ENCODE data around the gene CCNYL1.
"Not testable (repeated sequence)": the region's sequence is repeated elsewhere in the genome, so short reads cannot be mapped to it uniquely, and the experiment has no call there.

Gene CCNYL1

DNA sequence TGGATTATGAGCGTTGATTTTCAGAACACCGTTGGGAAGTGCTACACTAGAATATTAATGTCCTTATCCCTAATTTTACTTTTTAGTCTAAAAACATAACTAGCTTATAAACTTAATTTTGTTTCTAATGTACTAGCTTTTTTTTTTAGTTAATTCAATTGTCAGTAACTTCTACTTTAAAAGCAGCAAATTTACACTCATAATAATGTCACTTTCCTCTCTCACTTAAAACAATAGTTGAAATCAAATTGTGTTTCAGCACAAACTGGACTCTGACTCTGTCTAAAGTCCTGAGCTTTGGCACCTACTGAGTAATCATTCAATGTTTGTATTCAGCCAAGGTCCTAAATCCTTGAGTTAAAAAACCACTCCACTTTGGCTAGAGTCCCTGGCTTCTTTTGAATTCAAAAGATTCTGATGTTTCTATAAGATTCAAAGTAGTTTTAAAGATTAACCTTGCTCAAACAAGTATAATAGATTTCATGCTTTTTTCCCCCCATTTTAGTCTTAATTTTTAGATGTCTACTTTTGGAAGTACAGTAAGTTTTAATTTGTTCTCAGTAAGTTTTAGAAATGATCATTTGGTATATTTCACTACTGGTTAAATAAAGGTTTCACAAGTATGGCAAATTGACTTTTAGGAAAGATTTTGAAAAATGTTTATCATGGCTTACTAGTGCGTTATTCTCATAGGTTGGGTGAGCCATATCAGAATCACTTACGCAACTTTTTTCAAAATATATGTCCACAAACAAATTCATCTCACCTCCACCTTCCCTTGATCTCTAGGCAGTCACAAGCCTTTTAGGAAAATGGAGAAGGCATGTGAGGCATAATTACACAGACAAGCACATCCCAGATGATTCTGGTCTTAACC, 23.4 kb downstream of the CCNYL1 start:
- no peak for DNase-seq (ENCODE audit: low read depth)

DNA sequence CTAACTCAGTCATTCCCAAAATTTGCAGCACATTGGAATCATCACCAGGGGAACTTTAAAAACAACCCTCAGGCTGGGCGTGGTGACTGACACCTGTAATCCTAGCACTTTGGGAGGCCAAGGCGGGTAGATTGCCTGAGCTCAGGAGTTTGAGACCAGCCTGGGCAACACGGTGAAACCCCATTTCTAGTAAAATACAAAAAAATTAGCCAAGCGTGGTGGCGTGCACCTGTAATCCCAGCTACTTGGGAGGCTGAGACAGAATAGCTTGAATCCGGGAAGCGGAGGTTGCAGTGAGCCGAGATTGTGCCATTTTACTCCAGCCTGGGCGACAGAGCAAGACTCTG, 24.0 kb downstream of the CCNYL1 start:
- not testable (repeated sequence) for DNase-seq (ENCODE audit: low read depth)

DNA sequence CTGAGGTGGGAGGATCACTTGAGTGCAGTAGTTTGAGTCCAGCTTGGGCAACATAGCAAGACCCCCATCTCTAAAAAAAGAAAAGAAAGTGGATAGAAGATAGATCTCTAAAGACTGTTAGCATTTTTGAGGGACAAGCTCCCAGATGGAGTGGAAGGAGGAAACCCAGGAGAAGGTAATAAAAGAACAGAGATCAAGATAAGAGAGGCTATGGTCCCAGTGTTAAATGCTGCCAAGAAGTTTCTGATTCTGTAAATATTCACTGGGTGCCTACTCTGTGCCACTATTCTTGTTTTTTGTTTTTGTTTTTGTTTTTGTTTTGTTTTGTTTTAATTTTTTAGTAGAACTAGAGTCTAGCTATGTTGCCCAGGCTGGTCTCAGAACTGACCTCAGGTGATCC, 32.1 kb downstream of the CCNYL1 start:
- no peak for DNase-seq (ENCODE audit: low read depth)

DNA sequence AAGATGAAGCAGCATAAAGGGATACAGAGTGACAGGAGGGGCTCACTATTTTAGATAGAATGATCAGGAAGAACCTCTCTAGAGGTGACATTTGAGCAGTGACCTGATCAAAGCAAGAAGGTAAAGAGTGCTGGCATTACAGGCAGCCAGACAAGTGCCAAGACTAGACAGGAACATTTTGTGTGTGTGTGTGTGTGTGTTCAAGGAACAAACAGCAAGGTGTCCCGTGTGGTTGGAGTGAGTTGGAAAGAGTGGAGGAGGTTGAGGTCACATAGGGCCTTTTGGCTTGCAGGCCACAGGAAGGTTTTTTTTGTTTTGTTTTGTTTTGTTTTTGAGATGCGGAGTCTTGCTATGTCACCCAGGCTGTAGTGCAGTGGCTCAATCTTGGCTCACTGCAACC, 32.6 kb downstream of the CCNYL1 start:
- DNase-seq (ENCODE audit: low read depth) = no peak

DNA sequence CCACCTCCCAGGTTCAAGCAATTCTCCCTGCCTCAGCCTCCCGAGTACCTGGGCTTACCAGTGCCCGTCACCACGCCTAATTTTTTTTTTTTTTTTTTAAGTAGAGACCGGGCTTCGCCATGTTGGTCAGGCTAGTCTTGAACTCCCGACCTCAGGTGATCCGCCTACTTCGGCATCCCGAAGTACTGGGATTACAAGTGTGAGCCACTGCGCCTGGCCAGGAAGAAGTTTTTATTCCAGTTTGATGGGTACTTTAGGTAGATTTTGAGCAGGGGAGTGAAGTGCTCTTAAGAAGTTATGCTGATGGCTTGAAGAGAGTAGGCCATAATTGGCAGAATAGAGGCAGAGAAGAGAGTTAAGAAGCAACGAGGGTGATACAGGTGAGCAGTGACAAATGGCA, 33.0 kb downstream of the CCNYL1 start:
- DNase-seq (ENCODE audit: low read depth) = no peak

DNA sequence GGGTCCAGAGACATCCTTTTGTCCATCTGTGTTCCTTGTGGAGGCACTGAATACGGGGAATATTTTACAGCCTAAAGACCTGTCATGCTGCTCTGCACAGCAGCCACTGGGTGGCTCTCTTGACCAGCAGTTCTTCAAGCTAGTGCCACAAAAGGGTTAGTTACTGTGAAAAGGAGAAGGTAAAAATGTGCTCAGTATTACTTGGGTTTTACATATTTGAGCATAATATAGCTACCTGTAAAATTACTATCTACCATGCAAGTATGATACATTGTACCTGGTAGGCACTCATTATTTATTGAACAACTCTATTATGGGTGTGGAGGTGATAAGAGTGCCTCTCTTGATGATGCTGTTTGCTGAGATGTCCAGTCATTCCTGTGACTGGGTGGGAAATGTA, 34.7 kb downstream of the CCNYL1 start:
- DNase-seq (ENCODE audit: low read depth) = peak; percentile 13

DNA sequence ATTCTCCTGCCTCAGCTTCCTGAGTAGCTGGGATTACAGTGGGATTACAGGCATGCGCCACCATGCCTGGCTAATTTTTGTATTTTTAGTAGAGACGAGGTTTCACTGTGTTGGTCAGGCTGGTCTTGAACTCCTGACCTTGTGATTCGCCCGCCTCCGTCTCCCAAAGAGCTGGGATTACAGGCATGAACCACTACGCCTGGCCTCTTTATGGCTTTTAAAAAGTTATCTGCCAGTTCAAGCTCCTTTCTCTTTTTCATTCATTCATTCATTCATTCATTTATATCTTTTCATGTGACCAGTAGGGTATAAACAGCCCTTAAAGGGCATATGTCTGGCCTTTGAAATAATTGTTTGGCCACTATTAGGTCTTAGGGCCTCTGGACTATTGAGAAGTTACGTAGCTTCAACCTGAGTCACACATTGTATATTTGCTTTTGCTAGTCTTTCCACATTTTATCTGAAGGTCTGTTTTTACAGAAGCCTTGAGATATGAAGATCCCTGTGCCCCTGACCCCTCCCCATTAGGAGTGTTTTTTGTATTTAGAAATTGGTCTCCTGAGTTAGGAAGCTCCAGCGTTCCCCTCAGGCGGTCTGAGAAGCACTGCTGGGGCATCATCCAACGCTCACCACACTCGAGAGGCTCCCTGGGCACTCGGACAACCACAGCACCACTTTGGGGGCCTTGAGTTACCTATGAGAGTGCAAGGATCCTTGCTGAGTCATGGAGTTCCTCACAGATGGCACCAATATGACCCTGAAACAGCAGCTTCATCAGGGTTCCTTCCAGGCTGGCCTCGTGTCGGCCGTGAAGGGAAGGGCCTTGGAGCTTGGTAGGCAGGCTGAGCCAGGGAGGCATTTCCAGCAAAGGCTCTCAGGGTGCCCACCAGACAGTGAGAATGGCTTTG, 36.5 kb downstream of the CCNYL1 start:
- DNase-seq (ENCODE audit: low read depth) = no peak

DNA sequence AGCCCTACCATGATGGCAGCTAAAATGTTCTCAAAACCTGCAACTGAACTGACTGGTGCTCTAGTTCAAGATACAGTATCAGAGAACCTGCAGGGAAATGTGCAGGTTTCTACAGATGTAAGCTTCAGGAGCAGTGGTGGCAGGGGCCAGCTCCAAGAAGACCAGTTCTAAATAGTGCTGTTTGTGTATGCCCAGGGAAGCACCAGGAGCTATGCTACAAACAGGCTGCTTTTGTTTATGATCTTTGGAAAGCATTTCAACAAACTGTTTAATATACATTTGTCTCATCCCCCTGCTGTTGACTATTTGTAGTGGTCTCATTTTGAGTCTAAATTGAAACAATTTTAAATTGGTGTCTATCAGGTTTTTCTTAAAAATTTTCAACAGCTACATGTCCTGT, 37.6 kb downstream of the CCNYL1 start:
- DNase-seq (ENCODE audit: low read depth) = no peak

DNA sequence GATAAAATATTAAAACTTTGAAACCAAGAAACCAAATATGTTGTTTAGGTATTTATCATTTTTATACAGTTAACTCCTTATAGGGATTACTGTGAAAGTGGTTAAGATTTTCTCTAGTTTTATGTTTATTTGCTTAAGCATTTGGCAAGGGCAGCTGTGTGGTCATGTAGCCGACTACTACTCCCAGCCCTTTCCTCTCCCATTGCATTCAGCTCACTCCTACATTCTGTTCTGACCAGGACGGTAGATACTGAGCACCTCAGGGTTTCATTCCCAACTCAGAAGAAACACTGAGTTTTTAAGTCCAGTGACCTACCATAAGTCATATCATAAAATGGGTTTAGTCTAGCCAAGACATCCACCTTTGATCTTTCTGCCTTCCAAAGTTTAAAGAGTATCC, 38.4 kb downstream of the CCNYL1 start:
- no peak for DNase-seq (ENCODE audit: low read depth)

DNA sequence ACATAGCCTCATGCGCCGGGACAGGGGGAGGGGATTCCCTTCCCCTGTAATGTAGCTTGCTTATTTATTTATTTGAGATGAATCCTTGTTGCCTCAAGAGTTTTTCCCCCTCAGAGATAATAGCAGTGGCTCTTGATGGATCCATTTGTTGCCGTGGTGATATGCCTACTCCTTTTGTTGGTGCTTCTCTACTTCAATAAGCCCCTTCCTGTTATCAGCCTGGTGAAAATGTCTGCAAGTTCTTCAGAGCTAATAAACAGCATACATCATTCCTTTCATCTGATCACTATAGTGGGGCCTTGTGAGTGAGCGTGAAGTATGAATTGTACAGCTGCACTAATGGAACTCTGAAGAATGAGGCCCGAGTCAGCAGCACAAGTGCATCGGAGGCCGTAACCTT, 38.9 kb downstream of the CCNYL1 start:
- DNase-seq (ENCODE audit: low read depth) = no peak

DNA sequence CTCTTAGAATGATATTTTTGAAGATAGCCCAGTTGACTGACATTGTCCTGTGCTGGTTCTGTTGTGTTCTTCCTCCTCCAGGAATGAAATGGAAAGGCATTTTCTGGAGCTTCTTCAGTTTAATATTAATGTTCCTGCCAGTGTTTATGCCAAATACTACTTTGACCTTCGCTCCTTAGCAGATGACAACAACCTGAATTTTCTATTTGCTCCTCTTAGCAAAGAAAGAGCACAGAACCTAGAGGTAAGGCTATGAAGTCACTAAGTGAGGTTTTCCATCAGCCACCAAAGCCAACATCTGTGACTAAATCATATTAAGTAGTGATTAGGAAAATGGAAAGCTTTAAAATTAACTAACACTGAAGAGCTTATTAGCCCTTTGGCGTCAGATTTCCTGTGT, 39.4 kb downstream of the CCNYL1 start:
- DNase-seq (ENCODE audit: low read depth) = no peak

DNA sequence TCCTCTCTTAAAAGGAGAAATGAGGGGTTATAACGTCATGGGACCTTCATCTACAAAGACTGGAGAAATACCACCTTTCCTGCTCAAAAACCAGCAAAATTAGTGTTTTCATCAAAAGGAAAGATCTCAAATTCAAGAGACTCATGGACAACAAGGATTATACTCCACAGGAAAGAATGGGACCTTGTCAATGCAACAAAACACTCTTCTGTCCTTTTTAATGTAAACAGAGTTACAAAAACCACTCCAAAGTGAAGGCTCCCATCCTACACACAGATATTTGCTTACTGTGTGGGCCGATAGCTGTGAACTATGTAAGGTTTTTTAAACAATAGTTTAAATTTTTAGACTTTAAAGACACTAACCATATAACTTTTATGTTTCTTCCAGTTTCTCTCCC, 42.2 kb downstream of the CCNYL1 start:
- not testable (repeated sequence) for DNase-seq (ENCODE audit: low read depth)

DNA sequence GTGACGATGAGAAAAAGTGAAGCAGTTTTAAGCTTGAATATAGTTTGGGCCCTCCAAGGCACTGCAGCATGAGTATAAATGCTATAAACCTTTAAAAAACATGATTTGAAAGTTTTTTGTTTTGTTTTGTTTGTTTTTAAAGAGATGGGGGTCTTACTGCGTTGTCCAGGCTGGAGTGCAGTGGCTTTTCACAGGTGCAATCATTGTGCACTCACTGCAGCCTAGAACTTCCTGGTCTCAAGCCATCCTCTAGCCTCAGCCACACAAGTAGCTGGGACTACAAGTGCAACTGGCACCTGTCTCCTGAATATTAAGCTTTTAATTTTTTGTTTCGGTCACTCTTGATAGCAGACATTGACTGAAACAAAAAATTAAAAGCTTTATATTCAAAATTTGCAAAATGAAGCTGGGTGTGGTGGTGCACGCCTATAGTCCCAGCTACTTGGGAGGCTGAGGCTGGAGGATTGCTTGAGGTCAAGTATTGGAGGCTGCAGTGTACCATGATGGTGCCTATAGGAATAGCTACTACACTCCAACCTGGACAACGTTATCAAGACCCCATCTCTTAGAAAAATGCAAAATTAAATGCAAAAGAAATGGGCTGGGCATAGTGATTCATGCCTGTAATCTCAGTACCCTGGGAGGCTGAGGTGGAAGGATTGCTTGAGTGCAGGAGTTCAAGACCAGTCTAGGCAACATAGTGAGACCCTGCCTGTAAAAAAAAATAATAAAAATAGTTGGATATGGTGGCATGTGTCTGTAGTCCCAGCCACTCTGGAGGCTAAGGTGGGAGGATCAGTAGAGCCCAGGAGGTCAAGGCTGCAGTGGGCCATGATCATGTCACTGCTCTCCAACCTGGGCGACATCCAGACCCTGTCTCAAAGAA, 43.3 kb downstream of the CCNYL1 start:
- DNase-seq (ENCODE audit: low read depth) = no peak

DNA sequence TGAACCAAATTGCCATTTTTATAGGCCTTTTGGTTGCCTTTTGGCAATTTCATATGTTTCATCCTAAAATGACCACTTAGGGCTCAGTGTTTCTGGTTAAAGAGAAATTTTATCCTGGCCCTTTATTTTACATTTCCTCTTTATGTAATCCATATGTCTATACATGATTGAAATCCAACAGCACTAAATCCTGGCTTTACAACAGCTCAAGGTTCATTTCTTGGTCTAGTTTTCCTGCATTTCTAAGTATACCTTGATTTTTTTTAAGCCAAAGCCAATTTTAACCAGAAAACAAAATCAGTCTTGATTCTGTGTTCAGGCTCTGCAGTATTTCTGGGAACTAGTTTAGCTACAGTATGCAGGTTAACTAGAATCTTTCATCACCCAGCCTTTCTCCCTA, 46.6 kb downstream of the CCNYL1 start:
- no peak for DNase-seq (ENCODE audit: low read depth)

DNA sequence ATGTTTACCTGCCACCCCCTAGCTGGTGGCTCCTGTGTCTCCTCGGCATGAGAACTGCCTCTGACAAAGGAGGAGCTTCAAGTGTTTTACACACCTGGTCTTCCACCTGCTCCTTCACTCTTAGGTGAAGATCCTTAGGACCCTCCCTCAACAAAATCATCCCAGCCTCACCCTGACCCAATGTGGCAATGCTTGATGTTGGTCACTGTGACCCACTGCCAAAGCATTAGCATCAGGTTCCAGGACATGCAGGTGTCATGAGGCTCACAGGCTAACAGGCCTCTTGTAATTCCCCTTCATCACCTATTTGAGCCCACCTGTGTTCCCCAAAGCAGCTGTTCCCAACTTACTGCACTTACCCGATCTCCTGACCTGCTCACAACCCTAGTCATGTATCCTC, 48.5 kb downstream of the CCNYL1 start:
- DNase-seq (ENCODE audit: low read depth) = no peak

DNA sequence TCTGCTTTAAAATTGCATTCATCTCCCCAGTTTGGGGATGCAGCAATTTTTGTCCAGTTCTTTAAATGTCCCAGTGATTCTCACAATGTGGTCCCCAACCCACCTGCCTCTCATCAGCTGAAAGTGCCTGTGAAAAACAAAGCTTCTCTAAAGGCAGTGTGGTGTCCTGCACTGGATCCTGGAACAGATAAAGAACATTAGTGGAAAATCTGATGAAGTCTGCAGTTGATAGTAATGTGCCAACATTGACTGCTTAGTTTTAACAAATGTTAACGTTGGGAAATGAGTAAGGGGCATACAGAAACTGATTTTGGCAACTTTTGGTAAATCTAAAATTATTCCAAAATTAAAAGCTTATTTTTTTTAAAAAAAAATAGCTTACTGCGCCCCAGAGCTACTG, 49.0 kb downstream of the CCNYL1 start:
- no peak for DNase-seq (ENCODE audit: low read depth)

DNA sequence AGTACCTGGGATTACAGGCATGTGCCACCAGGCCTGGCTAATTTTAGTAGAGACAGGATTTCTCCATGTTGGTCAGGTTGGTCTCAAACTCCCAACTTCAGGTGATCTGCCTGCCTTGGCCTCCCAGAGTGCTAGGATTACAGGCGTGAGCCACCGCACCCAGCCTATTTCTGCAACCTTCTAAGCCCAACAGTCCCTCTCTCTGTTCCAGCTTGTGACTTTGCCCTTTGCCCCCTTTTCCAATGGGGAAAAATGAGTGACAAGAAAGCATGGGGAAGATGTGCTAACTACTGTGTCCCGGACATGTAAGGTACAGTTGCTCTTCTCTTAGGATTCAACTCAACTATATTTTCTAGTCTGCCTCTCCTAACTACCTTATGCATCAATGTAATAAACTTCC, 50.0 kb downstream of the CCNYL1 start:
- not testable (repeated sequence) for DNase-seq (ENCODE audit: low read depth)

DNA sequence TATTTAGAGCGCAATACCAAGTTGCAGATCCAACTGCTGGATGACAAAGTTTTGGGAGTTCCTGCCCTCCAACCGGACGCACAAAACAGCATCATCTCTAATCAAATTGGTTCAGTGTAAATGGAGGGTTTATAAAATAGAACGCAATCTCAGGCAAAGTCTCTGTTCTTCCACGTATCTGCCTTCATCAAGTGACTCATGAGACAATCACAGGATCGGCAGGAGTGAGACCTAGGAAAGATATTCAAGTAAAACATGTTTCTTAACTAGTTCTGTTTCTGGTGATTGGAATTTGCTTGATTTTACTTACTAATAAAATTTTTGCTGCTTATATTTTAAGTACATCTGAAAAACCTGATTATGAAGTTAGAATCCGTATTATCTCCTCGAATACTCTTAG, 50.7 kb downstream of the CCNYL1 start:
- DNase-seq (ENCODE audit: low read depth) = no peak

DNA sequence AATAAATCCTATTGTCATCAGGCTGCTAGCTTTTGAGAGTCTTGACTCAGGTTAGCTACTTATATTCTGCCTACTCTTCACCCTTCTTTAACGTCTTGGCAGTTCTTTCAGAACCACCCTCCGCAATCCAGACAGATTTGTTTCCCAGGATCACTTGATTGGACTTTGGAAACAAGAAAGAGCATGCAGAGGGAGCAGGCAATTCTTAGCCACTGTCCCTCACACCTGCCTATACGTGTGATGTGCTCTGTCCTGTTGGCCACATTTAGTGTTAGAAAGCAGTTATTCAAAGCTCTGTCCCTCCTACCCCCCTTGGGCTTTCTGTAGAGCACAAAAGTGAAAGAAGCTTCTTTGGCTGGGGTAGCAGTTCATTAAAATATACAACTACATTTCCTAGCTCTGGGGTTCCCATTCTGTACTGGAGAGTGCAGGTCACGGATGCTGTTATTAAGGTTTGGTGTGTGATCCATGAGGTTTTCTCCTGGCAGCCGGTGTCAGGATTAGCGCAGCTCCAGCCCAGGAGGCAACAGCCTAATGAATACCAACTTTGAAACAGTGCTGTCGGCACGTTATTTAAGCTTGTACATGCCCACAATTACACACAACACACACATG, 52.0 kb downstream of the CCNYL1 start:
- DNase-seq (ENCODE audit: low read depth) = no peak

DNA sequence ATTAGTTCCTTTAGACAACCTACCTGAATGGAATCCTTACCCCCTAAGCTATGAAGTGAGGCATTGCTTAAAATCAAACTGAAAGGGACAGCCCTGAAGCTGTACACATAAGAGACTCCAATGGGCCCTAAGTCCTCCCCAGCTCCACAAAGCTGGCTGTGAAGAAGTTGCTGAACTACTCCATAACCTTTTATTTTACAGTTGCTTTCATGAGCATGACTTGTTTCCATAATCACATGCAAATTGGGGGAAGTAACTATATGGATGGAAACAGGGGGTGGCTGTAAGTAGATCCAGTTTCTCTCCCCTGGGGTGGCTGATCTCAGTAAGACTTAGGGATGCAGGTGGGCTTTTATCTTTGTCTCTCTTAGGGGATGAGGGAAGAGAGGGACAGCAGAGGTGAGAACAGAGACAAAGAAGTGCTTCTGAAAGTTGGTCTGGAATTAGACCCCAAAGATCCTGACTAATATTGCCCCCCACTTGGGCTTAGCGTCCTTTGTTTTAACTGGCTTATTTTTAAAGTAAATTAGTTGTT, 52.7 kb downstream of the CCNYL1 start:
- no peak for DNase-seq (ENCODE audit: low read depth)

DNA sequence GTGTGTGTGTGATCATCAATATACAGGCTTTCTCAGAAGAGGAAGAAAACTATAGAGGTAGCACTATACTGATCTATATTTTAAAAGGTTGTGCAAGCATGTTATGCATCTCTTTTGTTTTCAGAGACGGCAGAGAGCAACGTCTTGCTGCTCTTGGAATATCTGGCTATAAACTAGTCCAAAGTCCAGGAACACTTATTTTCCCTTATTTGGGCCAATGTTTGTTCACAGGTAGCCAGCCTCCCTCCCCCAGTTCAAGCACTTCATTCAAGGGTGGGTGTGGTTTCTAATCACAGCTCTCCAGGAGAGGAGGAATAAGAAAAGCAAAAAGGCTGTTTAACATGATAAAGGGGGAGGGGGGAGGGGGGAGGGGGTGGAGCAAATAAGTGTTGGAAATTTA, 54.1 kb downstream of the CCNYL1 start:
- no peak for DNase-seq (ENCODE audit: low read depth)
